ENCODE data around the gene KLHL9.

DNA sequence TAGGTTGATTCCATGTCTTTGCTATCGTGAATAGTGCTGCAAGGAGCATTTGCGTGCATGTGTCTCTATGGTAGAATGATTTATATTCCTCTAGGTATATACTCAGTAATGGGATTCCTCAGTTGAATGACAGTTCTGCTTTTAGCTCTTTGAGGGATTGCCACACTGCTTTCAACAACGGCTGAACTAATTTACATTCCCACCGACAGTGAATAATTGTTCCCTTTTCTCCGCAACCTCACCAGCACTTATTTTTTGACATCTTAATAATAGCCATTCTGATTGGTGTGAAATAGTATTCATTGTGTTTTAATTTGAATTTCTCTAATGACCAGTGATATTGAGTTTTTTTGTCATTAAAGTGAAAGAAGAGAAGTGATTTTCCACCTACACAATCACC is 48.5 kb downstream of the KLHL9 start:
- TF ChIP-seq, protein P1, sequence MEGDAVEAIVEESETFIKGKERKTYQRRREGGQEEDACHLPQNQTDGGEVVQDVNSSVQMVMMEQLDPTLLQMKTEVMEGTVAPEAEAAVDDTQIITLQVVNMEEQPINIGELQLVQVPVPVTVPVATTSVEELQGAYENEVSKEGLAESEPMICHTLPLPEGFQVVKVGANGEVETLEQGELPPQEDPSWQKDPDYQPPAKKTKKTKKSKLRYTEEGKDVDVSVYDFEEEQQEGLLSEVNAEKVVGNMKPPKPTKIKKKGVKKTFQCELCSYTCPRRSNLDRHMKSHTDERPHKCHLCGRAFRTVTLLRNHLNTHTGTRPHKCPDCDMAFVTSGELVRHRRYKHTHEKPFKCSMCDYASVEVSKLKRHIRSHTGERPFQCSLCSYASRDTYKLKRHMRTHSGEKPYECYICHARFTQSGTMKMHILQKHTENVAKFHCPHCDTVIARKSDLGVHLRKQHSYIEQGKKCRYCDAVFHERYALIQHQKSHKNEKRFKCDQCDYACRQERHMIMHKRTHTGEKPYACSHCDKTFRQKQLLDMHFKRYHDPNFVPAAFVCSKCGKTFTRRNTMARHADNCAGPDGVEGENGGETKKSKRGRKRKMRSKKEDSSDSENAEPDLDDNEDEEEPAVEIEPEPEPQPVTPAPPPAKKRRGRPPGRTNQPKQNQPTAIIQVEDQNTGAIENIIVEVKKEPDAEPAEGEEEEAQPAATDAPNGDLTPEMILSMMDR (conservative IDR thresholded peaks at IDR 0.05 in 1 of 2, IDR thresholded peaks at IDR 0.05 in 1 of 2; ENCODE audit: low read depth in 1 of 2, low read length in 2 of 2) = no peak
- no peak for TF ChIP-seq EZH2 (IDR thresholded peaks at IDR 0.05; ENCODE audit: low read length, missing control alignments)
